GM21381 (cell line): ENCODE results near the gene SLC22A23.
"Not testable (repeated sequence)": the region's sequence is repeated elsewhere in the genome, so short reads cannot be mapped to it uniquely, and the experiment has no call there.

Source experiments
- ATAC-seq: cut with Tn5 transposase; IDR thresholded peaks from one replicate; pipeline ENCODE4 v1.9.1; 2021; ENCODE audit warnings: mild to moderate bottlenecking, moderate library complexity; ENCODE audit not compliant: unreplicated experiment

SLC22A23 gene

GRCh38 chr6:3389390-3390167 lies 67.3 kb downstream of the SLC22A23 start:
- ATAC-seq, result no peak

GRCh38 chr6:3388786-3389185 lies 68.1 kb downstream of the SLC22A23 start:
- no peak for ATAC-seq

- ATAC-seq, result no peak
Measured at GRCh38 chr6:3386374-3386857, 70.4 kb downstream of the SLC22A23 start.

- no peak for ATAC-seq
Measured at GRCh38 chr6:3385660-3386151, 71.1 kb downstream of the SLC22A23 start.

- not testable (repeated sequence) for ATAC-seq
Measured at GRCh38 chr6:3385181-3385580, 71.7 kb downstream of the SLC22A23 start.

GRCh38 chr6:3384241-3385143 lies 72.4 kb downstream of the SLC22A23 start:
- no peak for ATAC-seq

- no peak for ATAC-seq
Measured at GRCh38 chr6:3383525-3383924, 73.3 kb downstream of the SLC22A23 start.

- ATAC-seq, result no peak
Measured at GRCh38 chr6:3382326-3383279, 74.2 kb downstream of the SLC22A23 start.

- no peak for ATAC-seq
Measured at GRCh38 chr6:3381233-3381921, 75.5 kb downstream of the SLC22A23 start.

GRCh38 chr6:3380344-3381232 lies 76.3 kb downstream of the SLC22A23 start:
- ATAC-seq, result no peak

- ATAC-seq, result no peak
Measured at GRCh38 chr6:3379482-3380060, 77.3 kb downstream of the SLC22A23 start.

- not testable (repeated sequence) for ATAC-seq
Measured at GRCh38 chr6:3378808-3379207, 78.0 kb downstream of the SLC22A23 start.

GRCh38 chr6:3378398-3378782 lies 78.5 kb downstream of the SLC22A23 start:
- not testable (repeated sequence) for ATAC-seq

- ATAC-seq, result no peak
Measured at GRCh38 chr6:3377536-3378397, 79.1 kb downstream of the SLC22A23 start.

- no peak for ATAC-seq
Measured at GRCh38 chr6:3376893-3377535, 79.8 kb downstream of the SLC22A23 start.

- ATAC-seq, result no peak
Measured at GRCh38 chr6:3376064-3376463, 80.8 kb downstream of the SLC22A23 start.

- ATAC-seq, result no peak
Measured at GRCh38 chr6:3373597-3374203, 83.2 kb downstream of the SLC22A23 start.
